Measurements from ENCODE around the gene ARSJ.

The ARSJ gene

GRCh38 chr4:113874480-113874879, 105.0 kb downstream of the ARSJ start:
- H3K27me3 ChIP-seq (ENCODE audit: insufficient read depth, low read depth, severe bottlenecking), result no peaks in the 10 kb centered on the region
- DNase-seq, result no peak
- H3K9me3 ChIP-seq (ENCODE audit: severe bottlenecking), result no peaks in the 10 kb centered on the region
- H3K36me3 ChIP-seq, result no peaks in the 10 kb centered on the region
- no peak overlapping the region for H3K4me3 ChIP-seq (ENCODE audit: low read depth, low read length)
- no peak overlapping the region for H3K27ac ChIP-seq
- TF ChIP-seq CTCF (IDR thresholded peaks at IDR 0.05; ENCODE audit: low read depth, low read length), result no peak

- Histone ChIP-seq H3K27ac (no peak overlapping the region), H3K36me3 (no peaks in the 10 kb centered on the region), H3K9me3 (ENCODE audit: severe bottlenecking) (no peaks in the 10 kb centered on the region), H3K27me3 (ENCODE audit: insufficient read depth, low read depth, severe bottlenecking) (no peaks in the 10 kb centered on the region), H3K4me3 (ENCODE audit: low read depth, low read length) (no peak overlapping the region)
- no peak for DNase-seq
- no peak for TF ChIP-seq CTCF (IDR thresholded peaks at IDR 0.05; ENCODE audit: low read depth, low read length)
Measured at GRCh38 chr4:113873508-113873907, 105.9 kb downstream of the ARSJ start.

GRCh38 chr4:113872426-113873260, 106.8 kb downstream of the ARSJ start:
- Histone ChIP-seq H3K4me3 (ENCODE audit: low read depth, low read length) (no peak overlapping the region), H3K9me3 (ENCODE audit: severe bottlenecking) (no peaks in the 10 kb centered on the region), H3K36me3 (no peaks in the 10 kb centered on the region), H3K27me3 (ENCODE audit: insufficient read depth, low read depth, severe bottlenecking) (no peaks in the 10 kb centered on the region), H3K27ac (no peak overlapping the region)
- no peak for TF ChIP-seq CTCF (IDR thresholded peaks at IDR 0.05; ENCODE audit: low read depth, low read length)
- DNase-seq, result no peak

- H3K27ac ChIP-seq, result no peak overlapping the region
- no peaks in the 10 kb centered on the region for H3K27me3 ChIP-seq (ENCODE audit: insufficient read depth, low read depth, severe bottlenecking)
- H3K4me3 ChIP-seq (ENCODE audit: low read depth, low read length), result no peak overlapping the region
- DNase-seq, result no peak
- no peaks in the 10 kb centered on the region for H3K36me3 ChIP-seq
- TF ChIP-seq CTCF (IDR thresholded peaks at IDR 0.05; ENCODE audit: low read depth, low read length), result no peak
- H3K9me3 ChIP-seq (ENCODE audit: severe bottlenecking), result no peaks in the 10 kb centered on the region
Measured at GRCh38 chr4:113871080-113871479, 108.4 kb downstream of the ARSJ start.

GRCh38 chr4:113869743-113870375, 109.6 kb downstream of the ARSJ start:
- DNase-seq, result no peak
- no peaks in the 10 kb centered on the region for H3K9me3 ChIP-seq (ENCODE audit: severe bottlenecking)
- no peaks in the 10 kb centered on the region for H3K36me3 ChIP-seq
- TF ChIP-seq CTCF (IDR thresholded peaks at IDR 0.05; ENCODE audit: low read depth, low read length), result no peak
- no peaks in the 10 kb centered on the region for H3K27me3 ChIP-seq (ENCODE audit: insufficient read depth, low read depth, severe bottlenecking)
- no peak overlapping the region for H3K27ac ChIP-seq
- H3K4me3 ChIP-seq (ENCODE audit: low read depth, low read length), result no peak overlapping the region
